Neural cell (in vitro differentiated cells): ENCODE data around the gene ACSS1. TPM values are rescaled to one million over a fixed set of nuclear protein-coding genes. Genes with fewer than 3 reads are reported as not detected.

Source experiments
- H2AFZ ChIP-seq: fragments of 200-600, 300-800 bp; sonication (generic), shearing (Covaris generic); 2 replicates; pipeline ENCODE4 v1.6.0; 2014; ENCODE audit warnings: low read depth, mild to moderate bottlenecking, antibody characterized with exemption, low read length, moderate library complexity
- H3F3A ChIP-seq: fragments of 200-600 bp; shearing (Covaris generic); 2 replicates; pipeline ENCODE4 v1.6.1; 2016; ENCODE audit warnings: mild to moderate bottlenecking, moderate library complexity, mixed read lengths, antibody characterized with exemption, low read length; ENCODE audit not compliant: insufficient read depth, poor library complexity, severe bottlenecking
- H3K27ac ChIP-seq: fragments of 200-600, 300-800 bp; sonication (generic), shearing (Covaris generic); 2 replicates; pipeline ENCODE4 v1.5.1; 2014; ENCODE audit warnings: mild to moderate bottlenecking, low read length, moderate library complexity
- H3K27me3 ChIP-seq: fragments of 300-800, 200-600 bp; sonication (generic), shearing (Covaris generic); 2 replicates; pipeline ENCODE4 v1.6.0; 2014; ENCODE audit warnings: mild to moderate bottlenecking, low read depth, low read length, moderate library complexity; ENCODE audit not compliant: insufficient read depth
- H3K36me3 ChIP-seq: fragments of 300-800, 200-600 bp; sonication (generic), shearing (Covaris generic); 2 replicates; pipeline ENCODE4 v1.5.1; 2014; ENCODE audit warnings: mild to moderate bottlenecking, antibody characterized with exemption, low read length, moderate library complexity; ENCODE audit not compliant: insufficient read depth
- H3K4me2 ChIP-seq: fragments of 300-800, 200-600 bp; sonication (generic), shearing (Covaris generic); 2 replicates; pipeline ENCODE4 v1.6.0; 2014; ENCODE audit warnings: mild to moderate bottlenecking, low read length
- H3K4me3 ChIP-seq: fragments of 300-800, 200-600 bp; sonication (generic), shearing (Covaris generic); 2 replicates; pipeline ENCODE4 v1.5.1; 2014; ENCODE audit warnings: mild to moderate bottlenecking, low read length, moderate library complexity
- H3K79me2 ChIP-seq: fragments of 200-600 bp; shearing (Covaris generic); replicated peaks from 2 replicates; pipeline ENCODE4 v1.6.0; 2014; ENCODE audit warnings: mild to moderate bottlenecking, low read length, moderate library complexity; ENCODE audit not compliant: insufficient read depth
- H3K9ac ChIP-seq: fragments of 300-800, 200-600 bp; sonication (generic), shearing (Covaris generic); 2 replicates; pipeline ENCODE4 v1.6.1; 2016; ENCODE audit warnings: mild to moderate bottlenecking, low read length, mixed read lengths
- H3K9me2 ChIP-seq: fragments of 200-600 bp; shearing (Covaris generic); 2 replicates; pipeline ENCODE4 v1.6.1; 2016; ENCODE audit warnings: mild to moderate bottlenecking, low read length, mixed read lengths; ENCODE audit not compliant: insufficient read depth
- H3K9me3 ChIP-seq: fragments of 200-600, 300-800 bp; sonication (generic), shearing (Covaris generic); 2 replicates; pipeline ENCODE4 v1.6.1; 2016; ENCODE audit warnings: mild to moderate bottlenecking, mixed run types, low read length, moderate library complexity, mixed read lengths
- H4K20me1 ChIP-seq: fragments of 200-600 bp; shearing (Covaris generic); 2 replicates; pipeline ENCODE4 v1.6.1; 2016; ENCODE audit warnings: mild to moderate bottlenecking, mixed run types; ENCODE audit not compliant: insufficient read depth
- CTCF ChIP-seq: fragments of 450-650 bp; IDR thresholded peaks from 2 replicates; pipeline ENCODE4 v1.5.1; 2014; ENCODE audit warnings: antibody characterized with exemption, mild to moderate bottlenecking, moderate library complexity; ENCODE audit not compliant: poor library complexity, severe bottlenecking
- EP300 ChIP-seq: fragments of 450-650 bp; conservative IDR thresholded peaks from 2 replicates; pipeline ENCODE4 v1.6.1; 2014; ENCODE audit warnings: antibody characterized with exemption, mild to moderate bottlenecking, moderate library complexity; ENCODE audit not compliant: poor library complexity, severe bottlenecking
- EZH2 ChIP-seq: fragments of 200-600, 300-800 bp; shearing (Covaris generic), sonication (generic); IDR thresholded peaks from 2 replicates; pipeline ENCODE4 v1.6.1; 2014; ENCODE audit warnings: antibody characterized with exemption, low read length, borderline replicate concordance, mild to moderate bottlenecking; ENCODE audit not compliant: insufficient read depth, poor library complexity, severe bottlenecking
- MXI1 ChIP-seq: fragments of 450-650 bp; conservative IDR thresholded peaks from 2 replicates; pipeline ENCODE4 v1.6.1; 2014; ENCODE audit warnings: antibody characterized with exemption, mild to moderate bottlenecking; ENCODE audit not compliant: poor library complexity, severe bottlenecking
- POLR2AphosphoS5 ChIP-seq: IDR thresholded peaks from 2 replicates; pipeline ENCODE4 v1.6.1; 2012
- RAD21 ChIP-seq: fragments of 450-650 bp; conservative IDR thresholded peaks from 2 replicates; pipeline ENCODE4 v1.6.1; 2014; ENCODE audit warnings: antibody characterized with exemption, mild to moderate bottlenecking, moderate library complexity
- REST ChIP-seq: IDR thresholded peaks from 2 replicates; pipeline ENCODE4 v1.6.1; 2012; ENCODE audit warnings: borderline replicate concordance
- SMC3 ChIP-seq: fragments of 450-650 bp; conservative IDR thresholded peaks from 2 replicates; pipeline ENCODE4 v1.6.1; 2014; ENCODE audit warnings: antibody characterized with exemption, mild to moderate bottlenecking, moderate library complexity; ENCODE audit not compliant: poor library complexity
- TAF1 ChIP-seq: IDR thresholded peaks from 2 replicates; pipeline ENCODE4 v1.6.1; 2012; ENCODE audit warnings: low read depth
- polyA plus RNA-seq: library from polyadenylated mRNA; depleted of rRNA; stranded (reverse); fragments of >200 nt; gene quantifications from 2 replicates; pipeline ENCODE4 v1.2.3, GENCODE V29; 2014

Gene ACSS1
- polyA plus RNA-seq, 1 donor from 2014 or later = not detected

- Histone ChIP-seq H3K4me3 (no peak overlapping the region), H2AFZ (no peak overlapping the region), H3K9ac (no peak overlapping the region), H3K79me2 (no peaks in the 10 kb centered on the region), H3F3A (no peaks in the 10 kb centered on the region), H3K27me3 (peaks cover 60% of the 10 kb centered on the region), H4K20me1 (no peaks in the 10 kb centered on the region), H3K9me3 (no peaks in the 10 kb centered on the region), H3K27ac (no peak overlapping the region), H3K36me3 (no peaks in the 10 kb centered on the region), H3K9me2 (no peaks in the 10 kb centered on the region), H3K4me2 (no peak overlapping the region)
- TF ChIP-seq CTCF = no peak
- no peak for TF ChIP-seq RAD21
- TF ChIP-seq POLR2AphosphoS5 = no peak
- no peak for TF ChIP-seq REST
- TF ChIP-seq MXI1 = no peak
- TF ChIP-seq EP300 = no peak
- no peak for TF ChIP-seq EZH2
These were observed 3.3 kb upstream of the ACSS1 start for GRCh38 chr20:25061103-25061799.

- no peak for TF ChIP-seq CTCF
- TF ChIP-seq RAD21 = no peak
- no peak for TF ChIP-seq SMC3
- no peak for TF ChIP-seq TAF1
- TF ChIP-seq EP300 = no peak
- TF ChIP-seq MXI1 = no peak
- no peak for TF ChIP-seq POLR2AphosphoS5
- no peak for TF ChIP-seq EZH2
- TF ChIP-seq REST = no peak
- no peaks in the 10 kb centered on the region for H4K20me1 ChIP-seq
- H3K9me3 ChIP-seq = no peaks in the 10 kb centered on the region
- H3K27ac ChIP-seq = no peak overlapping the region
- no peak overlapping the region for H3K9ac ChIP-seq
- no peaks in the 10 kb centered on the region for H3K9me2 ChIP-seq
- no peaks in the 10 kb centered on the region for H3K79me2 ChIP-seq
- no peaks in the 10 kb centered on the region for H3K36me3 ChIP-seq
- no peak overlapping the region for H3K4me2 ChIP-seq
- H3F3A ChIP-seq = no peaks in the 10 kb centered on the region
- H2AFZ ChIP-seq = no peak overlapping the region
- peaks cover 68% of the 10 kb centered on the region for H3K27me3 ChIP-seq
- H3K4me3 ChIP-seq = no peak overlapping the region
These were observed 2.0 kb upstream of the ACSS1 start for GRCh38 chr20:25059866-25060465.
